Left ventricle myocardium inferior (tissue), 1 donor: ENCODE measurements around the gene TRAF6. TPM values are rescaled to one million over a fixed set of nuclear protein-coding genes. Genes with fewer than 3 reads are reported as not detected.

Source experiments
- DNase-seq: peaks from one replicate; pipeline ENCODE4 v3.0.0-alpha.2; 2020
- H3K27ac ChIP-seq: fragments of 200-600 bp; replicated peaks from 2 replicates; pipeline ENCODE4 v1.8.0; 2021
- H3K27me3 ChIP-seq: fragments of 200-600 bp; 2 replicates; pipeline ENCODE4 v1.8.0; 2021; ENCODE audit warnings: low read depth
- H3K36me3 ChIP-seq: fragments of 200-600 bp; 2 replicates; pipeline ENCODE4 v1.8.0; 2021
- H3K4me1 ChIP-seq: fragments of 200-600 bp; 2 replicates; pipeline ENCODE4 v1.8.0; 2021
- H3K4me3 ChIP-seq: fragments of 200-600 bp; 2 replicates; pipeline ENCODE4 v1.8.0; 2021; ENCODE audit warnings: mild to moderate bottlenecking, moderate library complexity
- H3K9me3 ChIP-seq: fragments of 200-600 bp; replicated peaks from 2 replicates; pipeline ENCODE4 v1.8.0; 2021
- intact Hi-C: fragments of 100-400 bp; cut with micrococcal nuclease; formaldehyde crosslinking; loops from one replicate; pipeline ENCODE4 v1.11.0; 2022
- total RNA-seq: library from RNA; stranded (reverse); fragmentation: NEBNext Ultra II Directional; extraction: Animal tissue kit (Norgen Biotek cat#: 25700); gene quantifications from one replicate; pipeline ENCODE4 v1.2.1, GENCODE V29; 2021
- TF ChIP-seq, protein P1 (sequence below): fragments of 200-600 bp; IDR thresholded peaks from 2 replicates; pipeline ENCODE4 v1.8.0; 2021; ENCODE audit warnings: antibody characterized with exemption, mild to moderate bottlenecking, borderline replicate concordance
- donor health status: DM: no; HTN: yes; CAD: no; lungs with severe emphysema.

The TRAF6 gene
- total RNA-seq, 1 donor from 2014 or later, result 12.9 TPM

GRCh38 chr11:36452961-36453360 is 57.1 kb downstream of the TRAF6 start:
- DNase-seq, result no peak
- H3K4me3 ChIP-seq, result no peak overlapping the region
- peaks cover 57% of the 10 kb centered on the region for H3K4me1 ChIP-seq
- intact Hi-C loops, result no loop called here
- H3K36me3 ChIP-seq, result no peaks in the 10 kb centered on the region
- TF ChIP-seq, protein P1, sequence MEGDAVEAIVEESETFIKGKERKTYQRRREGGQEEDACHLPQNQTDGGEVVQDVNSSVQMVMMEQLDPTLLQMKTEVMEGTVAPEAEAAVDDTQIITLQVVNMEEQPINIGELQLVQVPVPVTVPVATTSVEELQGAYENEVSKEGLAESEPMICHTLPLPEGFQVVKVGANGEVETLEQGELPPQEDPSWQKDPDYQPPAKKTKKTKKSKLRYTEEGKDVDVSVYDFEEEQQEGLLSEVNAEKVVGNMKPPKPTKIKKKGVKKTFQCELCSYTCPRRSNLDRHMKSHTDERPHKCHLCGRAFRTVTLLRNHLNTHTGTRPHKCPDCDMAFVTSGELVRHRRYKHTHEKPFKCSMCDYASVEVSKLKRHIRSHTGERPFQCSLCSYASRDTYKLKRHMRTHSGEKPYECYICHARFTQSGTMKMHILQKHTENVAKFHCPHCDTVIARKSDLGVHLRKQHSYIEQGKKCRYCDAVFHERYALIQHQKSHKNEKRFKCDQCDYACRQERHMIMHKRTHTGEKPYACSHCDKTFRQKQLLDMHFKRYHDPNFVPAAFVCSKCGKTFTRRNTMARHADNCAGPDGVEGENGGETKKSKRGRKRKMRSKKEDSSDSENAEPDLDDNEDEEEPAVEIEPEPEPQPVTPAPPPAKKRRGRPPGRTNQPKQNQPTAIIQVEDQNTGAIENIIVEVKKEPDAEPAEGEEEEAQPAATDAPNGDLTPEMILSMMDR, result no peak
- H3K27ac ChIP-seq, result peak overlapping the region; percentile 36
- H3K27me3 ChIP-seq, result no peaks in the 10 kb centered on the region
- no peaks in the 10 kb centered on the region for H3K9me3 ChIP-seq

- Histone ChIP-seq H3K36me3 (no peaks in the 10 kb centered on the region), H3K27me3 (no peaks in the 10 kb centered on the region), H3K9me3 (no peaks in the 10 kb centered on the region), H3K27ac (peak overlapping the region; percentile 36), H3K4me3 (no peak overlapping the region), H3K4me1 (peaks cover 57% of the 10 kb centered on the region)
- DNase-seq, result no peak
- intact Hi-C loops, result no loop called here
- TF ChIP-seq, protein P1, result no peak
These were observed 57.7 kb downstream of the TRAF6 start for GRCh38 chr11:36452236-36452940.

- intact Hi-C loops, result no loop called here
- no peak for DNase-seq
- no peaks in the 10 kb centered on the region for H3K9me3 ChIP-seq
- peaks cover 52% of the 10 kb centered on the region for H3K4me1 ChIP-seq
- H3K27ac ChIP-seq, result no peak overlapping the region
- TF ChIP-seq, protein P1, result no peak
- H3K27me3 ChIP-seq, result no peaks in the 10 kb centered on the region
- H3K4me3 ChIP-seq, result no peak overlapping the region
- H3K36me3 ChIP-seq, result no peaks in the 10 kb centered on the region
These were observed 58.4 kb downstream of the TRAF6 start for GRCh38 chr11:36451681-36452080.

DNA sequence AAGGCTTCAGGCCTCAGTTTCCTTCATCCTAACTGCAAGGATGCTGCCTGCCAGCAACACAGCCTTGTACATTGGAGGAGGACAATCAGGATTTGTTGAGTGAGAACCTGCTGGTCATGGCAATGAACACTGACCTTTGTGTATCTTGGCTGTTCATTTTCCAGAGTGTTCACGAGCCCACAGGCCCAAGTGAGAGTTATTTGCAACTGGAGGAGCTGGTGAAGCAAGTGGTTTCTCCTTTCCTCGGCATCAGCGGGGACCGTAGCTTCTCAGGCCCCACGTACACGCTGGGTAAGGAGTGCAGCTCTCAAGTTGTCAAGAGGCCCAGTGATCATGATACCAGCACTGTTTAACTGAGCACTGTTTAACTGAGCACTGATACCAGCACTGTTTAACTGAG is 59.0 kb downstream of the TRAF6 start:
- intact Hi-C loops, result no loop called here
- Histone ChIP-seq H3K4me3 (no peak overlapping the region), H3K27ac (no peak overlapping the region), H3K36me3 (no peaks in the 10 kb centered on the region), H3K9me3 (no peaks in the 10 kb centered on the region), H3K4me1 (peaks cover 45% of the 10 kb centered on the region), H3K27me3 (no peaks in the 10 kb centered on the region)
- DNase-seq, result no peak
- TF ChIP-seq, protein P1, result no peak

DNA sequence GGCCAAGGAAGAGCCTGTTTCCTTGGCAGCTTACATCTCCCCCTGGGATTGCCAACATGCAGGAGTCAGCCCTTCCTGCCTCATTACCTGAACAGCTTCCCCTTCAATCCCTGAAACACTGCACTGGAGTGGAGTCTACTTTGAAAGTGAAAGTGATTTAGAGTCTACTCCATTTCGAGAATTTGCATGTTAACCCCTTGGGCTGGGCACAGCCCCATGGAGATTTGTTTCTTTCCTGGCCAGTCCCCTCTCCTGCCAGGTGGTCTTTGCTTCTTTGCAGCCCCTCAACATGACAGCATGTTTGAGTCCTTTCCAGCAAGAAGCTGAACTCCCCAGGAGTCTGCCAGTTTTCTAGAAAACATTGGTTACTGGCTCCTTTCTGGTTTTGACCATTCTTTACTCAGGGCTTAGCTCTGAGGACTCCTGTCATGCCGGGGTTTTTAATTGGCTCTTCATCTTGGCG is 59.9 kb downstream of the TRAF6 start:
- intact Hi-C loops, result no loop called here
- H3K4me3 ChIP-seq, result peak overlapping the region; percentile 24
- no peak for DNase-seq
- peak overlapping the region; percentile 3 for H3K27ac ChIP-seq
- no peaks in the 10 kb centered on the region for H3K36me3 ChIP-seq
- no peaks in the 10 kb centered on the region for H3K27me3 ChIP-seq
- TF ChIP-seq, protein P1, result no peak
- no peaks in the 10 kb centered on the region for H3K9me3 ChIP-seq
- peaks cover 36% of the 10 kb centered on the region for H3K4me1 ChIP-seq
